Measurements from ENCODE around the gene DHRS7C.

The DHRS7C gene

GRCh38 chr17:9780552-9780951, 10.8 kb downstream of the DHRS7C start:
- no peak for DNase-seq (ENCODE audit: low read depth)
- H3K4me3 ChIP-seq (ENCODE audit: low read depth, low read length): no peak overlapping the region
- TF ChIP-seq MYC (IDR thresholded peaks at IDR 0.05; ENCODE audit: low read depth, low read length) (no peak), CTCF (IDR thresholded peaks at IDR 0.05; ENCODE audit: low read depth, low read length) (no peak), MAX (IDR thresholded peaks at IDR 0.05; ENCODE audit: low read depth, low read length) (no peak)

- no peak overlapping the region for H3K4me3 ChIP-seq (ENCODE audit: low read depth, low read length)
- no peak for DNase-seq (ENCODE audit: low read depth)
- no peak for TF ChIP-seq POLR2A (IDR thresholded peaks at IDR 0.05; ENCODE audit: extremely low read depth, insufficient read length)
- TF ChIP-seq MYC (IDR thresholded peaks at IDR 0.05; ENCODE audit: low read depth, low read length): no peak
- no peak for TF ChIP-seq CTCF (IDR thresholded peaks at IDR 0.05; ENCODE audit: low read depth, low read length)
- no peak for TF ChIP-seq MAX (IDR thresholded peaks at IDR 0.05; ENCODE audit: low read depth, low read length)
Observed at GRCh38 chr17:9776911-9777310, 14.5 kb downstream of the DHRS7C start.

GRCh38 chr17:9772658-9773057, 18.7 kb downstream of the DHRS7C start:
- no peak overlapping the region for H3K4me3 ChIP-seq (ENCODE audit: low read depth, low read length)
- DNase-seq (ENCODE audit: low read depth): no peak
- TF ChIP-seq MYC (IDR thresholded peaks at IDR 0.05; ENCODE audit: low read depth, low read length): no peak
- no peak for TF ChIP-seq CTCF (IDR thresholded peaks at IDR 0.05; ENCODE audit: low read depth, low read length)
- TF ChIP-seq POLR2A (IDR thresholded peaks at IDR 0.05; ENCODE audit: extremely low read depth, insufficient read length): no peak
- no peak for TF ChIP-seq MAX (IDR thresholded peaks at IDR 0.05; ENCODE audit: low read depth, low read length)

GRCh38 chr17:9771465-9771864, 19.9 kb downstream of the DHRS7C start:
- TF ChIP-seq CTCF (IDR thresholded peaks at IDR 0.05; ENCODE audit: low read depth, low read length) (no peak), POLR2A (IDR thresholded peaks at IDR 0.05; ENCODE audit: extremely low read depth, insufficient read length) (no peak), MYC (IDR thresholded peaks at IDR 0.05; ENCODE audit: low read depth, low read length) (no peak)

GRCh38 chr17:9769036-9769695, 22.2 kb downstream of the DHRS7C start:
- DNase-seq (ENCODE audit: low read depth): no peak
- no peak for TF ChIP-seq MAX (IDR thresholded peaks at IDR 0.05; ENCODE audit: low read depth, low read length)
- no peak for TF ChIP-seq MYC (IDR thresholded peaks at IDR 0.05; ENCODE audit: low read depth, low read length)
- TF ChIP-seq CTCF (IDR thresholded peaks at IDR 0.05; ENCODE audit: low read depth, low read length): no peak
- no peak for TF ChIP-seq POLR2A (IDR thresholded peaks at IDR 0.05; ENCODE audit: extremely low read depth, insufficient read length)
- no peak overlapping the region for H3K4me3 ChIP-seq (ENCODE audit: low read depth, low read length)

More at GRCh38 chr17:9771465-9771864, 19.9 kb downstream of the DHRS7C start:
- H3K4me3 ChIP-seq (ENCODE audit: low read depth, low read length): no peak overlapping the region
- no peak for DNase-seq (ENCODE audit: low read depth)
